Smooth muscle cell (in vitro differentiated cells): Measurements from ENCODE around the gene GIN1. TPM values are rescaled to one million over a fixed set of nuclear protein-coding genes. Genes with fewer than 3 reads are reported as not detected.

ENCODE experiments used
- DNase-seq: peaks from one replicate; lab custom pipeline; 2025; ENCODE audit not compliant: unreplicated experiment; lab: John Stamatoyannopoulos, UW
- H2AFZ ChIP-seq: fragments of 200-600 bp; sonication (generic); 2 replicates; pipeline ENCODE4 v1.6.0; 2016; ENCODE audit warnings: antibody characterized with exemption, low read depth, mild to moderate bottlenecking
- H3F3A ChIP-seq: fragments of 200-600 bp; sonication (generic); 2 replicates; pipeline ENCODE4 v1.6.0; 2017; ENCODE audit warnings: antibody characterized with exemption, low read depth
- H3K27ac ChIP-seq: fragments of 200-600 bp; sonication (generic); 2 replicates; pipeline ENCODE4 v1.5.1; 2016; ENCODE audit warnings: low read depth, mild to moderate bottlenecking
- H3K27me3 ChIP-seq: fragments of 200-600 bp; sonication (generic); 2 replicates; pipeline ENCODE4 v1.6.1; 2016; ENCODE audit warnings: low read depth, mild to moderate bottlenecking
- H3K36me3 ChIP-seq: fragments of 200-600 bp; sonication (generic); 2 replicates; pipeline ENCODE4 v1.5.1; 2016; ENCODE audit warnings: low read depth
- H3K4me1 ChIP-seq: fragments of 200-600 bp; sonication (generic); 2 replicates; pipeline ENCODE4 v1.5.1; 2016; ENCODE audit warnings: low read depth
- H3K4me2 ChIP-seq: fragments of 200-600 bp; sonication (generic); 2 replicates; pipeline ENCODE4 v1.6.0; 2016; ENCODE audit warnings: mild to moderate bottlenecking
- H3K4me3 ChIP-seq: fragments of 200-600 bp; sonication (generic); 2 replicates; pipeline ENCODE4 v1.5.1; 2016; ENCODE audit warnings: mild to moderate bottlenecking
- H3K79me2 ChIP-seq: fragments of 200-600 bp; sonication (generic); 2 replicates; pipeline ENCODE4 v1.6.0; 2016; ENCODE audit warnings: low read depth, mild to moderate bottlenecking
- H3K9ac ChIP-seq: fragments of 200-600 bp; sonication (generic); 2 replicates; pipeline ENCODE4 v1.6.0; 2016; ENCODE audit warnings: low read depth
- H3K9me3 ChIP-seq: fragments of 200-600 bp; sonication (generic); replicated peaks from 2 replicates; pipeline ENCODE4 v1.5.1; 2016; ENCODE audit warnings: low read depth
- H4K20me1 ChIP-seq: fragments of 200-600 bp; sonication (generic); 2 replicates; pipeline ENCODE4 v1.6.0; 2016; ENCODE audit warnings: low read depth
- WGBS: methylation state at CpG from one replicate; pipeline ENCODE4 v1.1.7; 2016; ENCODE audit warnings: low lambda C conversion rate; 5-methylcytosine and 5-hydroxymethylcytosine counted together
- polyA plus RNA-seq: library from polyadenylated mRNA; unstranded; fragments of >200 nt; fragmentation: Nextera tagmentation; extraction: Ambion mirVana; gene quantifications from 2 replicates; pipeline ENCODE4 v1.2.1, GENCODE V29; 2016
- total RNA-seq: library from RNA; depleted of rRNA; stranded (reverse); fragments of >200 nt; gene quantifications from 2 replicates; pipeline ENCODE4 v1.2.3, GENCODE V29; 2014
- TF ChIP-seq, protein P1 (sequence below): fragments of 200-600 bp; sonication (generic); IDR thresholded peaks from 2 replicates; pipeline ENCODE4 v1.5.1; 2017; ENCODE audit warnings: borderline replicate concordance, mild to moderate bottlenecking, antibody characterized with exemption; ENCODE audit not compliant: insufficient read depth, poor library complexity, severe bottlenecking

The GIN1 gene
- total and polyA plus RNA-seq, 2 experiments from 2014 or later, result 3.6 to 4.8 TPM

DNA sequence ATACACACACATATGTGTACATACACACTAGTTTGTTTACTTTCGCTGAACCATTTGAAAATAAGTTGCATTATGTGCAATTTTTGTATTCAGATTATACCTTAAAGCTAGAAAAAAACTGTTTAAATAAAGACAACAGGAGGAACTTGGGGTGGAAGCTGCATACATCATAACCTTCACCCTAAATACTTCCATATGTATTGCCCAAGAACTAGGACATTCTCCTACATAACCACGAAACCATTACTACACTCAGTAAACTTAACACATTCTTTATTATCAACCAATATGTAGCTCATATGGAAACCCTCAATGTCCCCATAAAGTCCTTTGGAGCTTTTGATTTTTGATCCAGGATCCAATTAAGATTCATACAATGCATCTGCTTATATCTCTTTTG is 83.3 kb downstream of the GIN1 start:
- no peak for DNase-seq
- TF ChIP-seq, protein P1, sequence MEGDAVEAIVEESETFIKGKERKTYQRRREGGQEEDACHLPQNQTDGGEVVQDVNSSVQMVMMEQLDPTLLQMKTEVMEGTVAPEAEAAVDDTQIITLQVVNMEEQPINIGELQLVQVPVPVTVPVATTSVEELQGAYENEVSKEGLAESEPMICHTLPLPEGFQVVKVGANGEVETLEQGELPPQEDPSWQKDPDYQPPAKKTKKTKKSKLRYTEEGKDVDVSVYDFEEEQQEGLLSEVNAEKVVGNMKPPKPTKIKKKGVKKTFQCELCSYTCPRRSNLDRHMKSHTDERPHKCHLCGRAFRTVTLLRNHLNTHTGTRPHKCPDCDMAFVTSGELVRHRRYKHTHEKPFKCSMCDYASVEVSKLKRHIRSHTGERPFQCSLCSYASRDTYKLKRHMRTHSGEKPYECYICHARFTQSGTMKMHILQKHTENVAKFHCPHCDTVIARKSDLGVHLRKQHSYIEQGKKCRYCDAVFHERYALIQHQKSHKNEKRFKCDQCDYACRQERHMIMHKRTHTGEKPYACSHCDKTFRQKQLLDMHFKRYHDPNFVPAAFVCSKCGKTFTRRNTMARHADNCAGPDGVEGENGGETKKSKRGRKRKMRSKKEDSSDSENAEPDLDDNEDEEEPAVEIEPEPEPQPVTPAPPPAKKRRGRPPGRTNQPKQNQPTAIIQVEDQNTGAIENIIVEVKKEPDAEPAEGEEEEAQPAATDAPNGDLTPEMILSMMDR, result no peak
- H3K4me1 ChIP-seq, result no peaks in the 10 kb centered on the region
- H3K27ac ChIP-seq, result no peak overlapping the region
- H3F3A ChIP-seq, result no peaks in the 10 kb centered on the region
- H3K4me2 ChIP-seq, result no peak overlapping the region
- H3K9ac ChIP-seq, result no peak overlapping the region
- no peaks in the 10 kb centered on the region for H3K36me3 ChIP-seq
- no peak overlapping the region for H3K4me3 ChIP-seq
- H4K20me1 ChIP-seq, result no peaks in the 10 kb centered on the region
- WGBS, result 90% methylated on average over 2 of the region's 2 CpGs
- H3K9me3 ChIP-seq, result no peaks in the 10 kb centered on the region
- no peaks in the 10 kb centered on the region for H3K79me2 ChIP-seq
- no peaks in the 10 kb centered on the region for H3K27me3 ChIP-seq
- H2AFZ ChIP-seq, result no peak overlapping the region

Other genes with a start within 250 kb of the GIN1 start
- 90.3 and 90.5 TPM in 2 replicates for gene PPIP5K2, start 163 bp upstream of the GIN1 start, total RNA-seq
- gene PPIP5K2, start 163 bp upstream of the GIN1 start, polyA plus RNA-seq, result 22.6 and 40.8 TPM in 2 replicates
- gene MACIR, start 138.6 kb upstream of the GIN1 start, total RNA-seq, result 24.0 and 24.7 TPM in 2 replicates
- gene MACIR, start 138.6 kb upstream of the GIN1 start, polyA plus RNA-seq, result 6.7 and 22.7 TPM in 2 replicates